HepG2 (cell line): Measurements from ENCODE around the gene HPRT1. TPM values are rescaled to one million over a fixed set of nuclear protein-coding genes. Genes with fewer than 3 reads are reported as not detected.

Experiments
- microRNA counts: library from miRNA; unstranded; fragments of <30 nt; microRNA quantifications from one replicate; lab custom pipeline; 2015
- microRNA-seq: library from miRNA; unstranded; fragments of <30 nt; microRNA quantifications from one replicate; pipeline ENCODE4, GENCODE V29; 2020
- polyA plus RNA-seq, 8 experiments: library from polyadenylated mRNA; depleted of rRNA in 3 of 8; stranded (reverse) in 7 of 8; unstranded in 1 of 8; fragments of >200 nt; fragmentation: Illumina TruSeq in 4 of 8; extraction: Trizol in 4 of 8; gene quantifications; 2 replicates each; pipeline versions ENCODE4 v1.2.1 to v1.2.3, GENCODE V29; 2011 to 2016; ENCODE audit warnings: low read depth in 4 of 8, missing spikeins in 1 of 8, mixed read lengths in 1 of 8; ENCODE audit not compliant: insufficient read depth in 1 of 8
- small RNA-seq, 3 experiments: library from RNA; depleted of rRNA; stranded (forward); fragments of <200 nt; gene quantifications; one replicate each; pipeline ENCODE3, GENCODE V24; 2012; ENCODE audit warnings: low read depth in 2 of 3, low replicate concordance in 1 of 3; ENCODE audit not compliant: insufficient read length in 3 of 3, insufficient read depth in 2 of 3
- total RNA-seq, 5 experiments: library from RNA; depleted of rRNA; stranded (reverse); fragments of >200 nt; fragmentation: Illumina TruSeq; extraction: Trizol; gene quantifications; 2 replicates each; pipeline ENCODE4 v1.2.3, GENCODE V29; 2016; ENCODE audit warnings: low read depth in 1 of 5

HPRT1 gene
- total and polyA plus RNA-seq, 2 of the 13 experiments (the other 11 are each of a cell fraction or from before 2014, with no cell fraction given): 4.6 to 25.2 TPM

MicroRNA genes within 50 kb of the gene (microRNA counts, 767-probe panel; counts per million panel counts)
- not detected for microRNA hsa-miR-424-5p (lab: Ali Mortazavi, UCI)
- not detected for microRNA hsa-miR-450a-5p (lab: Ali Mortazavi, UCI)
- microRNA hsa-miR-450b-3p (lab: Ali Mortazavi, UCI): not detected
- not detected for microRNA hsa-miR-450b-5p (lab: Ali Mortazavi, UCI)
- not detected for microRNA hsa-miR-503 (lab: Ali Mortazavi, UCI)
- not detected for microRNA hsa-miR-542-3p (lab: Ali Mortazavi, UCI)
- not detected for microRNA hsa-miR-542-5p (lab: Ali Mortazavi, UCI)

Small RNA genes lying within 50 kb of the gene (microRNA-seq; reads per million reads assigned to microRNA genes)
- gene MIR424: 7.7 reads per million, percentile 41 among the genes with 10 or more reads in this experiment
- gene MIR450A1: not detected
- not detected for gene MIR450A2
- not detected for gene MIR450B
- gene MIR503: not detected
- 1.2 reads per million for gene MIR542

Small RNA genes lying within 50 kb of the gene (small RNA-seq; reads per million reads assigned to genes)
- gene AC004383.1 (0 reads per million in 3 experiments), gene MIR450A1 (0 to 2.9 (median 0.98) reads per million in 3 experiments), gene MIR450A2 (0 reads per million in 3 experiments), gene MIR450B (0 to 3.9 (median 3.6) reads per million in 3 experiments), gene MIR503 (0 to 0.33 (median 0) reads per million in 3 experiments), gene MIR542 (0 to 2.9 (median 1.6) reads per million in 3 experiments)

Other genes starting within 250 kb of the HPRT1 start
- not detected in 2 replicates for gene CCDC160, start 223.0 kb upstream of the HPRT1 start, total RNA-seq (2016; rRNA removed; fragmentation: Illumina TruSeq; extraction: Trizol)
- gene CCDC160, start 223.0 kb upstream of the HPRT1 start, polyA plus RNA-seq (2011; rRNA removed): not detected in 2 replicates
- gene PHF6, start 86.9 kb upstream of the HPRT1 start, total RNA-seq (2016; rRNA removed; fragmentation: Illumina TruSeq; extraction: Trizol): 17.0 and 34.4 TPM in 2 replicates
- gene PHF6, start 86.9 kb upstream of the HPRT1 start, polyA plus RNA-seq (2011; rRNA removed): 4.2 and 4.8 TPM in 2 replicates
- 0.40 and 0.69 TPM in 2 replicates for gene PLAC1, start 198.3 kb downstream of the HPRT1 start, total RNA-seq (2016; rRNA removed; fragmentation: Illumina TruSeq; extraction: Trizol)
- gene PLAC1, start 198.3 kb downstream of the HPRT1 start, polyA plus RNA-seq (2011; rRNA removed): 2.7 and 3.2 TPM in 2 replicates